GM21576 (cell line): ENCODE results near the gene ATP2B2.

Experiments
- ATAC-seq: cut with Tn5 transposase; IDR thresholded peaks from one replicate; pipeline ENCODE4 v1.9.1; 2021; ENCODE audit warnings: mild to moderate bottlenecking, moderate library complexity; ENCODE audit not compliant: unreplicated experiment

Gene ATP2B2

DNA sequence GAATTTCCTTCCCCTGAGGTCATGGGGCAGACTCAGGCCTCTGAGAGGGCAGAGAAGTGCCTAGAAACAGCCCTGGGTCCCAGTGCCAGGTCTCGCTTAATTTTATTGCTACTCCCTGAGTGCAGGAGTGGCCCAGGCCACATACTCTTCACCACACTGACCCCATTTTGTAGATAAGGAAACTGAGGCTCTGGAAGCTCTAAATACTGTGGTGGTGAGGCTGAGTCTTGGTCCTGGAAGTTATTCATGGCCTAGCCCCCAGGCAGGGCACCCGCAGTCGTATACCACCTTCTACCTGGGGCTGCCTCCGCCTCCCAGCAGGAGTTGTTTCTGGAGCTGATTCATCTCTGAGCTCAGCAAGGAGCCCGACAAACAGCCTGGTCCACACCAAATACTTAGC, 9.8 kb downstream of the ATP2B2 start:
- ATAC-seq: no peak

DNA sequence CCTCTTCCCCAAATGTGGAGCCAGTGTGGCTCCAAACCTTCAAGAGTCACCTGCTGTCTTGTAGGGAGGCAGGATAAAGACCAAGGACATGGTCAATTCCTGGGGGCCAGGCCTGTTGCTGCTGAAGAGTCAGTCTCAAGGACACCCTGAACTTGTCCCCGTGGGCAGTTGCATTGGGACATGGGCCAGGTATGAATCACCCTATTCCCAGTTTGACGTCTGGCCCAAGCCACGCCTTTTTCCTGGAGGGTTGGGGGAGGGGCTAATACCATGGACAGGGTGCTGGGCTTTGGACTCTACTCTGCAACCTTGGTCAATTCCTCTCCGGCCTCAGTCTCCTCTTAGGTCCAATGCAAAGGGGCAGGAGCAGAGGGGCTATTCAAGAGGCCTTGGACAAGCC, 10.4 kb downstream of the ATP2B2 start:
- no peak for ATAC-seq

DNA sequence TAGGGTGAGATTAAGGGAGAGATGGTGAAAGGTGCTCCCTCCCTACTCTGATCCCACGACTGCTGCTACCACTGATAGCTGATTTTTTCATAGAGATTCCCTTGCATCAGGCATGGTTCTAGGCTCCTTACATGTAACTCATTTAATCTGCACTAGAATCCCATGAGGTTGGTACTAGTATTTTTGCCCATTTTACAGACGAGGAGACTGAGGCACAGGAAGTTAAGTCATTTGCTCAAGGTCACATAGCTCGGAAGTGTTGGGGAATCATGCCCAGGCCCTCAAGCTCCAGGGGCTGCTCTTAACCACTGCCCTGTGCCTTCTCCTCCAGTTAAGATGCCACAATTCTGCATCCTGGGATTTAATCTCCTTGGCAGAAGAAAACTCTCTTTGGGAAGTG, 11.2 kb downstream of the ATP2B2 start:
- no peak for ATAC-seq

DNA sequence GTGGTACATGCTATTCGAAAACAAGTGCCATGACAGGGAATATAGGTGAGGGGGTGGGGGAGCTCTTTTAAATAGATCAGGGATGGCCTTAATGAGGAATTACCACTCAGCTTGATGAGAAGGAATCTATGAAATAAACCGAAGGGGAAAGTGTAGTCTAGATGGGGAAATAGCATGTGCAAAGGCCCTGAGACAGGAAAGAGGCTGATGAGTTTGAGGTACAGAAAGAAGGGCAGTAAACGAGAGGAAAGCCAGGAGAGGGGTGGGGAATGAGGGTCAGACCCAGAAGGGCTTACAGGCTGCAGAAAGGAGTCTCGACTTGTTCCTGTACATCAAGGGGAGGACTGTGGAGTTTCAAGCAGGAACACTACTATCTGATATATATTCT, 12.2 kb downstream of the ATP2B2 start:
- no peak for ATAC-seq

DNA sequence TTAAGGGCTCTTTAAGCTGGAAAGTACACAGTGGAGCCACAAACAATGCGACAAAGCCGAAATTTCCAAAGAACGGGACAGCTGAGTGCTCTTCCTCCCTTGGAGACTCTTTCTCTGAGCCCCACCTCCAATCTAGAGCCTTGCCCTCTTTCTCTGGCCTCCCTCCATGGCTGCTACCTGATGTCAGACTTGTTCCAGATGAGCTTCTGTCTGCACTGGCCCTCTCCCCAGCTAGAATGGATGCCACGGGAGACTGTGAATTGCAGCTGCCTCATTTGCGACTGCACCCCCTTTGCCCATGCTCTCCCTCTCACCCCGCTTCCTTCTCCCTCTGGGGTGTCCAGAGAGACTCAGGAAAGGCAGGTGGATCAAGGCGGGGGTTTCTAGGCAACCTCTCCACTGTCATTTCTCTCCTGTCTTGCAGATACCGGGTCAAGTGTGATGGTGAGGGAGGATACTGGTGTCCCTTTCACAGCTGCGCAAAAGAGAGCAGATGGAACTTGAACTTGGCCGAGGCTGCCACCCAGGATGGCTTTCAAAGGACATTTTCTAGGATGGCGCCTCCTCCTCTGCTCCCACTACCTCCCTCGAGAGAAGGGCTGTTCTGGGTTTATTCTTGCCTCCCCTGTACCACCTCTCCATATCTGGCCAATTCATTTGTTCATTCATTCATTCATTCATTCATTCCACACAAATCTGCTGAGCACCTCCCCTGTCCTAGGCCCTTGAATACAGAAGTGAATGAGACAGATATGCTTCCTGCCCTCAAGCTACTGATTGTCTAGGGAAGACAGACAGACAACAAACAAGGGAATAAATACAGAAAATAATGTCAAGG, 12.8 kb downstream of the ATP2B2 start:
- ATAC-seq: no peak

DNA sequence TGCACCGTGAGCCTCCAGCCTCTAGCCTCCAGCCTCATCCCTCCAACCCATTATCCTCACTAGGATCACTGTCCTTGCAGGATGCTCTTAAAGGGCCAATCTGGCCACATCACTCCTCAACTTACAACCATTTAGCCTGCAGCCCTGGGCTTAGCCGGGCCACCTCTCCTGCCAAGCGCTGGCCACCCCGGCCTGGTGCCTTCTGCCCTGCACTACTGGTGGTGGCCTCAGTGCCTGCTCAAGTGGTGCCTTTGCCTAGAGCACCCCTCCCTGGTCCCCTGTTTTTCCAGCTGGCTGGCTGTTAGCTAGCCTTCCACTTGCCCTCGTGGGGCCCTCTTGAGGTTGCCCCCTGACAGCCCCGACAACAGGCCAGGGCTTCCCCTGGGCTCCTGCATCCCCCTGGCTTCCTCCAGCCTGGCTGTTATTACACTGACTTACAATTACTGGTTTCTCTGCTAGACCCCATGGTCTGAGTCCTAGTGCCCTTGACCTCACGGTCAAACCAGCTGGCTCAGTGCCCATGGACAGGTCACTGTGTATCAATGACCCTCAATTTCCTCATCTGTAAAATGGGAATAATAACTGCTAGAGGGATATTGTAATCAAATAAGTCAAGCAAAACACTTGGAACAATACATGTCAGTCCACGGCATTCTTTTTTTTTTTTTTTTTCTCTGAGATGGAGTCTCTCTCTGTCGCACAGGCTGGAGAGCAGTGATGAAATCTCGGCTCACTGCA, 15.5 kb downstream of the ATP2B2 start:
- ATAC-seq: no peak

DNA sequence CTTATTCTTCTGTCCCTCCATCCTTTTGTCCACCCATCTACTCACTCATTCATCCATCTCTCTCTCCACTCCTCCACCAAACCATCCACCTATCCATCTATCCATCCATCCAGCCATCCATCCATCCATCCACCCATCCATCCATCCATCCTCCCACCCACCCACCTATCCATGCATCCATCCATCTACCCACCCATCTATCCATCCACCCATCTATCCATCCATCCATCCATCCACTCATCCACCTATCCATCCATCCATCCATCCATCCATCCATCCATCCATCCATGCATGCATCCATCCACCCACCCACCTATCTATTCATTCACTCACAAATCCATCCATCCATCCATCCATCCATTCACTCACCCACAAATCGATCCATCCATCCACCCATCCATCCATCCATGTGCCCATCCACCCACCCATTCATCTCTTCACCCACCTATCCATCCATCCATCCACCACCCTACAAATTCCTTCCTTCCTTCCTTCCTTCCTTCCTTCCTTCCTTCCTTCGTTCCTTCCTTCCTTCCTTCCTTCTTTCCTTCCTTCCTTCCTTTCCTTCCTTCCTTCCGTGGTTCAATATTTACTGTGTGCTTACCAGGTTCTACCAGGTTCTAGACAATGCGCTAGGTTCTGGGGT, 17.3 kb downstream of the ATP2B2 start:
- ATAC-seq: no peak

DNA sequence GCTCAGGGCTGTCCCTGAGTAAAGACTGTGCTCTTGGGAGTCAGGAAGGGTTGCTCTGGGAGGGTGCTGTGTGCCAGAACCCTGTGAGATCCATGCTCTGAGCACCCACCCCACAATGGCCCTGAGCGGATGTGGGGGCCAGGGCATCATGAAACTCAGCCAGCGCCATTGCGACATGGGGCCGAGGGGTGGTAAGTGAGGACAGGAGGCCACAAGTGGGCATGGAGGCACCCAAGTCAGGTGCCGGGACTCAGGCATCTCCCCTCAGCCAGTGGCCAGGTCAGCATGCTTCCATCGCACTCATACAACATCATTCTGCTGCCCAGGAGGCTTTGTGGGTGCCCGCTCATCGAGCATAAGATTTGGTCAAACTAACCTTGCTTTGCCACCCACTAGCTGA, 19.6 kb downstream of the ATP2B2 start:
- no peak for ATAC-seq

DNA sequence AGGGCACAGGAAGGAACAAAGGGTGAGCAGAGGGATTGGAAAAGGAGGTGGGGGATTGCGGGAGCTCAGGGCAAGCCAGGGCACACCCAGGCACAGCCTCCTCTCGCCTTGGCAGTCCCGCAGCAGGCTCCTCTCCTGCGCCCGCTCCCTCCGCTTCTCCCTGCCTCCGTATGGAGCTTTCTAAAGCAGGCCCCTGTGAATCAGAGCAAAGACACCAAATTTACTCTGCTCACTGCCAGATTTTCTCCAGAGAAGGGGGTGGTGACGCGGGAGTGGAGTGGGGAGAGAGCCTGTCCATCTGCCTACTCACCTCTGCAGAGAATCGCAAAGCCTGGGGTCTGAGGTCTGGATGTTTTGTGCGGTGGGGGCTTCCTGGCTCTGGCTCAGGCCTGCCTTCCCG, 20.0 kb downstream of the ATP2B2 start:
- no peak for ATAC-seq

DNA sequence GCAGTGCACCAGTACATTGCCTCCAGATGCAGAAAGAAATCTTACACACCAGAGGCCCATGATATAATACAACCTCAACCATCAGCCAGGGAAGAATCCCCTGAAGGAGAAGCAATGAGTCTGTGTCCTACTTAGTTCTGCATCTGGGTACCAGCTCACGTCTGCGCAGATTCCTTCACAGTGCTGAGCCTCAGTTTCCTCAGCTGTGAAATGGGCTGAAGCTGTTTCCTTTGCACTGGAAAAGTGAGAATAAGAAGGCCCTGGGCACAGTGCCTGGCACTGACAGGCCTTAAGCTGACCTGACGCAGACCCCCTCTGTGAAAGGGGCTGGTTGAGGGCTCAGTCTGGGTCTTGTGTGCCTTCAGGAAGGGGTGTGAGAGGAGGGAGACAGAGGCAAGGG, 20.7 kb downstream of the ATP2B2 start:
- no peak for ATAC-seq

DNA sequence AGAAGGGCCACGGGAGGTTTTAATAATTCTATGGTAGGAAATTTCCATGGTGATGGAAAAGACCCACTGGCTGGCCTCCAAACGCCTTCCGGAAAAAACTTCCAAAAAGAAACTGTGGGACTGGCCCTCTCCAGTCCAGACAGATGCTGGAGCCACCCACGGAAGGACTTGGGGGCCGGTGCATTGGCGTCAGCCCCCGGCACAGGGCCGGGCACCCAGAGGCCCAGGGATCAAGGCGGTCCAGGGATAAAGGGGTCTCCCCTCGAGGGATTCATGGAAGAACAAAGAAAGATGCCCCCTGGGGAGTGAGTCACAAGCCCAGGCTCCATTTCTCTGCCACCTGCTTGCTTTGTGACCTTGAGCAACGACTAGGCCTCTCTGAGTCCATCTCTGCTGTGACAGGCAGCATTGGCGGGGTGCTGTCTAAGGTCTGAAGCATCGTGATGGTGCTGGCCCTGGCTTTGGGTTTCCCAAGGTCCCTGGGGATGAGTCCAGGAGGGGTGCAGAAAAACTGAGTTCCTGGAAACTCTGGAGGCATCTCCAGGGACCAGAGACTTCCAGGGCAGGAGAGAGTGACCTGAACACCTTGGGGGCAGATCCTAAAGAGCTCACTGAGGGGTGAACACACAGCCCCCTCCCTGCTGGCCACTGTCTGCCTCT, 21.6 kb downstream of the ATP2B2 start:
- ATAC-seq: no peak

DNA sequence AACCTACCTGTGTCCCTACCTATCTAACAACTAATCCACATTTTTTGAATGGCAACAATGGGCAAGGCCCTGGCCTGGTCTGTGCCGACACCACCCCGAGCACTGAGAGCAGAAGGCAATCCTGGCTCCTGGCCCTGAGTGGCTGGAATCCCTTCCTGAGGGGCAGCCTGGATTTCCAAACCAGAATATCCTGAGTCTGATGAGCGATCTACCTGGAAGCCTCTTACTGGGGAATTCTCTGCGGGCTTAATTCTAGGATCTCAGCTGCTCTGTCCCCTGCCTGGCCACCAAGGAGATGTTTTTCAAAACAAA, 22.1 kb downstream of the ATP2B2 start:
- ATAC-seq: no peak

DNA sequence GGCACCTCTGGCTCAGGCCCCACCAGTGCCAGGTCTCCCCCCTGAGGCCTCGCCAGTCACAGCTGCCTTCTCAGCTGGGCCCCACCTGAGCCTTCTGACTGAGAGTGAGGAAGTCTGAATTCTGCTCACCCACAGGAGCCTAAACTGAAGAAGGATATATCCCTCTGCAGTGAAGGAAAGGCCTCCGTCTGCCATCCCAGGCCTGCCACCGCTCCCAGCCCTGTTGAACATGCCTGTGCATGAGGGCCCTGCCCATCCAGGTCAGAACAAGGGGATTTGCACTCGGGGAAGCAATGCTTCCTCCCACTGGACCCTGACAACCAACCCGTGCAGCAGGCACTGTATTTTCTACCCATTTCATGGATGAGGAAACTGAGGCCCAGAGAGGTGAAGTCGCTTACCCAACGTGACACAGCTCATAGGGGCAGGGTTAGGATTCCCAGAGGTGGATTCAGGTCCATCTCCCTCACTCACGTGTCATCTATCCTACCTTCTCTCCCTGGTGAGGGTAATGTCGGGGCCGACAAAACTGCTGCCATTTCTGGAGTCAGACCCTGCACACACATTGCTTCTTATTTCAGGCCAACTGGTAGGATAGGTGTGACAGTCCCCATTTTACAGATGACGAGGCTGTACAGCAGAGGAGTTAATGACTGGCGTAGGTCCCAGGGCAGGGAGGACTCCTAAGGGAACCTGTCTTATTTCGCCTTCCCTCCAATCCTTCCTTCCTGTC, 22.6 kb downstream of the ATP2B2 start:
- ATAC-seq: no peak

DNA sequence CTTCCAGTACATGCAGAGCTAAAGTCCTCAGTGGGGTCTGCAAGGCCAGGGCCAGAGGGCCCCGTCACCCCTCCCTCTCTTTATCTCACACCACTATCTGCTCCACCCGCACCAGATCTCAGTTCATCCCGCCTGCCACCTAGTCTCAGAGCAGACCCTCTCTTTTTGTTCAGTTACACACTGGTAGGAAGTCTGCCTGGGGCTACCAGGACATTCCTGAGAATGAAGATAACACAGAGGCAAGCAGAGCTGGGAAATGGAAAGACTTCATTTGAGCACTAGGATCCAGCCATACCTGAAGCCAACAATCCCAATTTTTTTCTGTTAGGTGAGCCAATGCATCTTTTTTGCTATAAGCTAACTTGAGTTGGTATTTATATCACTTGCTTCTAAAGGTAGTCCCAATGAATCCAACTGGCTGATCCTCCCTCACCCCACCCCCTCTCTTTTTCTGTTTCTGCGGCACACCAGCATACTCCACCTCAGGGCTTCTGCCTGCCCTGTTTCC, 24.5 kb downstream of the ATP2B2 start:
- ATAC-seq: no peak

DNA sequence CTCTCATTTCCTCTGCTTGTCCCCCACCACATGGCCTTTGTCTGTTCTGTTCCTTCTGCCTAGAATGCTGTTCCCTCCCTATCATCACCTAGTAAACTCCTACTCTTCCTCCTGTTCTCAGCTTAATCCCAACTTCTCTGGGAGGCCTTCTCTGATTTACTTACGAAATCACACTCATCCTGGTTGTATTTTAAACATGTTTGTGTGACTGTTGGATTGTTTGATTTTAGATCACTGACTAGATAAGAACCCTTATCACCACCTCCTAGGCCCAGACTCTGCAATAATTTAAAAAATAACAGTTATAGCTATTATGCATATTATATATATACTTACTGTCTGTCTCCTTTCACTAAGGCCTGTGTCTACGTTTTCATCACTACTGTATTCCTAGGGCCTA, 26.1 kb downstream of the ATP2B2 start:
- no peak for ATAC-seq

DNA sequence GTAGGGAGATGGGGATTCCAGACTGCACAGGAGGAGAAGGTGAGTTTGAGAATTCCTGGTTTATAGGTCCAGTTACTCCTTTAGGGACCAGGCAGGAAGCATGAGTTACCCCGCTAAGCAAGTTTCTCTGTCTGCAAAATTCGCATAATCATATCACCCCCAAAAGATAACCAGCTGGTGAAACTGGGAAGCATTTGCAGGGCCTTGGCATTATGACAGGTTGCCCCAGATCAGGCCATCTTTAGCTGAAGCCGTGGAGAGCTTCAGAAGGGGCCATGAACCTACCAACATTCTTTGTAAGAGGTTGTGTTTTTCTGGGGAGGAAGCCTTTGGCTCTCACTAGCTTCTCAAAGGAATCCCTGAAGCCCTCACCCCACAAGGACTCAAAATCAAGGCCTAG, 29.4 kb downstream of the ATP2B2 start:
- ATAC-seq: no peak

DNA sequence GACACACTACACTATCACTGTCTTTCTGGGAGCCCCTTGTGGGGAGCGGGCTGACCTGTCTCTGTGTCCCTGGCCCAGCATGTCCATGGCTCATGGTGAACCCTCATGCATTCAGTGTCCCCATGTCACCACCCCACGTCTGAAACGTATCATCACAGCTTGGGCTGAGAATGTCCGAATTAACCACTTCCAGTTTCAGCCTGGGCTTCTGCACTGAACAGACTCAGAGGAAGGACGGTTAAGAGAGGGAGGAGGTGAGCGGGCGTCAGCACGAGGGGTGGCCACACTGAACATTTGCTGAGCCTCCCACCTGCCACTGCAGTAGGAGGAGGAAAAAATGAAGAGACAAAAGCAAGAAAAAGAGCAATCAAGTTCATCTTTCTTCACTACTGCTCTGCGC, 30.5 kb downstream of the ATP2B2 start:
- ATAC-seq: no peak

DNA sequence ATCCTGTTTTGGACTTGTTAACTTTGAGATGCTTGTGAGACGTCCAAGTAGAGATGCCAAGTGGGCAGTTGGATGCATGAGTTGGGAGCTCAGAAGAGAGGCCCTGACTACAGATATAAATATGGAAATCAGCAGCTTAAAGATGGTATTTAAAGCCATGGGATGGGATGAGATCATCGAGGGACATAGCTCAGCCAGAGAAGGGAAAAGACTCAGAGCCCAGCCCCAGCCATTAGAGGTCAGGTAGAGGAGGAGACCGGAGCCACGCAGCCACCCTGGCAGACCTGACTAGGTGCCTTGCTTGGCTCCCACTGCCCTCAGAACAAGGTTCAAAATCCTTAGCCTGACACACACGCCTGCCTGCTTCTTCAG, 31.1 kb downstream of the ATP2B2 start:
- no peak for ATAC-seq

DNA sequence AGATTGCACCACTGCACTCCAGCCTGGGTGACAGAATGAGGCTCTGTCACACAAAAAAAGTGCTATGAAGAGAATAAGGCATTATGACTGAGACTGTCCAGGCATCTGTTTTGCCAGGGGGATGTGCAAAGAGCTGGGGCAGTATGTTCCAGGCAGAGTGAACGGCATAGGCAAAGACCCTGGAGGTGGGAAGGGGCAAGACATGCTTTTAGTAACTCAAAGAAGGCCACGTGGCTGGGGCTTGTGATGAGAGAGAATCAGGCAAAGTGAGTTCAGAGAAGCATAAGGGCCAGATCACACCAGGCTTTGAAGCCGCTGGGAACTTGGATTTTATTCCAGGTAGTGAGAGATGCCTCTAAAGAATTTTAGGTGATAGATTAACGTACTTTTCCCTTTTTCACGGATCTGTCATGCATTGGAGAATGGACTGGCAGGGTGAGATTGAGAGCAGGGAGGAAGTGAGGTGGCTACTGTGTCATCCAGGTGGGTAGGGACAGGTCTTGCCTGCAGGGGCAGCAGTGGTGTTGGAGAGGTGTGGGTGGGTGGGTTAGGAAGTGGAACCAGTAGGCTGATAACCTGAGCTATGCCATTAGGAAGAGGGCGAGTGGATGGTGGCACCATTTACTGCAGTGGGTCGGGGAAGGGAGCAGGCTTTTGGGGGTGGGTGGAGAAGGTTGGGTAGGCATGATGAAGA, 31.7 kb downstream of the ATP2B2 start:
- no peak for ATAC-seq

DNA sequence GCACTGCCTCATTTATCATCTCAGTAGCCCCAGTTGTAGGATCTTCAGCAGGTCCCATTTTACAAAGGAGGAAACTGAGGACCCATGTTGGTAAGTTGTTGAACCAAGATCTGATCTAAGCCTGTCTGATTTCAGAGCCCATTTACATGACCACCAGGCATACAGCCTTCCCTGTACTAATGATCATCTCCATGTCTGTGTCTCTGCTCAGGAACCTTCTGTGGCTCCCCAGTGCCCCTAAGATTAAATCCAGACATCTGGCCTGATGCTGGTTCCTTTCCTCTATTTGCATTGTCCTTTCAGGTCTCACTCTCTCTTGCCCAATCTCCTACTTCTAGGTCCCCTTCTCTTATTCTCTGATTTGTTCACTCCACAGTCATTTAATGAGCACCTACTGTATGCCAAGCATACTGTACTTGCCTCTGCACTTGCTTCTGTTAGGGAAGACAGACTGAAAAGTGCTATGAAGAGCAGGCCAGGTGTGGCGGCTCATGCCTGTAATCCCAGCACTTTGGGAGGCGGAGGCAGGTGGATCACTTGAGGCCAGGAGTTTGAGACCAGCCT, 32.4 kb downstream of the ATP2B2 start:
- ATAC-seq: no peak
